Astrocyte of the spinal cord (primary cell): ENCODE data around the gene CNKSR3.
A peak's percentile ranks its signal among the peaks of the same experiment; 100 is the strongest.

Experiments
- DNase-seq: peaks from one replicate; pipeline ENCODE4 v3.0.0; 2011; ENCODE audit warnings: low read depth, low spot score
- H3K4me3 ChIP-seq: 2 replicates; pipeline ENCODE4 v1.5.1; 2011; ENCODE audit warnings: low read depth, mild to moderate bottlenecking, low read length, moderate library complexity
- in situ Hi-C: cut with HindIII; loops from 2 replicates; pipeline ENCODE4 v1.10.0; 2017; ENCODE audit warnings: low sequenced_read_pairs
- TF ChIP-seq, protein P1 (sequence below): IDR thresholded peaks from 2 replicates; pipeline ENCODE4 v1.5.1; 2012; ENCODE audit warnings: low read depth, mild to moderate bottlenecking, low read length, inconsistent platforms

Gene CNKSR3

DNA sequence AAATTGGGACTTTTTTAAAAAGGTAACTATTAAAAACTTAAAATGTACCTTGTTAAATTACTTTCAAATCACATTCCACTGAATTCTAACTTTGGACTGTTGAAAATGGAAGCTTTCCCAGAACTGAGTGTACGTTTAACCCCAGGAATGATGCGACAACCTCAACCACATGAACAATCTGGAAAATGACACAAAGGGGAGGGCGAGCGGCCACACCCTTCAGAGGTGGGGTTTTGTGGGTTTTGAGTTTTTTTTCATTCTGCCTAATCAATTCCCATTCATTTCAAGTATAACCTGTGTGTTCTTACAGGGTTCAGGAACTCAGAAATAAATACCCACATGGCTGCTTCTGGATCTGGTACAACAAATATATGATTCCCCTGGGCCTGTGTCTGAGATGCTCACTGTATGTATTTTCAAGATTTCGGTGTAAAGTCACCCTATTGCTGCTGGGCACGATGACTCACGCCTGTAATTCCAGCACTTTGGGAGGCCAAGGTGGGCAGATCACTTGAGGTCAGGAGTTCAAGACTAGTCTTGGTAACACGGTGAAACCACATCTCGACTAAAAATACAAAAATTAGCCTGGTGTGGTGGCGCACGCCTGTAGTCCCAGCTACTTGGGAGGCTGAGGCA lies 21.6 kb downstream of the CNKSR3 start:
- no peak overlapping the region for H3K4me3 ChIP-seq
- in situ Hi-C loops: no loop called here
- TF ChIP-seq, protein P1, sequence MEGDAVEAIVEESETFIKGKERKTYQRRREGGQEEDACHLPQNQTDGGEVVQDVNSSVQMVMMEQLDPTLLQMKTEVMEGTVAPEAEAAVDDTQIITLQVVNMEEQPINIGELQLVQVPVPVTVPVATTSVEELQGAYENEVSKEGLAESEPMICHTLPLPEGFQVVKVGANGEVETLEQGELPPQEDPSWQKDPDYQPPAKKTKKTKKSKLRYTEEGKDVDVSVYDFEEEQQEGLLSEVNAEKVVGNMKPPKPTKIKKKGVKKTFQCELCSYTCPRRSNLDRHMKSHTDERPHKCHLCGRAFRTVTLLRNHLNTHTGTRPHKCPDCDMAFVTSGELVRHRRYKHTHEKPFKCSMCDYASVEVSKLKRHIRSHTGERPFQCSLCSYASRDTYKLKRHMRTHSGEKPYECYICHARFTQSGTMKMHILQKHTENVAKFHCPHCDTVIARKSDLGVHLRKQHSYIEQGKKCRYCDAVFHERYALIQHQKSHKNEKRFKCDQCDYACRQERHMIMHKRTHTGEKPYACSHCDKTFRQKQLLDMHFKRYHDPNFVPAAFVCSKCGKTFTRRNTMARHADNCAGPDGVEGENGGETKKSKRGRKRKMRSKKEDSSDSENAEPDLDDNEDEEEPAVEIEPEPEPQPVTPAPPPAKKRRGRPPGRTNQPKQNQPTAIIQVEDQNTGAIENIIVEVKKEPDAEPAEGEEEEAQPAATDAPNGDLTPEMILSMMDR: no peak
- peak; percentile 85 for DNase-seq

DNA sequence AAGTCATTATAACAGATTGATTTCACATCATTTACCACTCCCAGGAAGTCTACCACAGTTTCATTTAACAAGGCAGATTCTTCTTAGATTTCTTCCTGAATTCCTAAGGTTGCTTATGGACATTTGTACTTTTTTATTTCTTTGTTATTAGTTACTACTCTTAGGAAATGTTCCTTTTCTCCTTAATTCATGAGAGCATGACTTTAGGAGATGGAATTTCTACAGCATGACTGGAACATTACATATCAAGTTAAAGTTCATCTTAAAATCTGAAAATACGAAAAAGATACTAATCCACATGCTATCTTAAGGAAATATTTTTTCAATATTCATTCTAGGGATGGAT lies 22.3 kb downstream of the CNKSR3 start:
- in situ Hi-C loops: no loop called here
- peak; percentile 53 for DNase-seq
- TF ChIP-seq, protein P1: no peak
- no peak overlapping the region for H3K4me3 ChIP-seq

DNA sequence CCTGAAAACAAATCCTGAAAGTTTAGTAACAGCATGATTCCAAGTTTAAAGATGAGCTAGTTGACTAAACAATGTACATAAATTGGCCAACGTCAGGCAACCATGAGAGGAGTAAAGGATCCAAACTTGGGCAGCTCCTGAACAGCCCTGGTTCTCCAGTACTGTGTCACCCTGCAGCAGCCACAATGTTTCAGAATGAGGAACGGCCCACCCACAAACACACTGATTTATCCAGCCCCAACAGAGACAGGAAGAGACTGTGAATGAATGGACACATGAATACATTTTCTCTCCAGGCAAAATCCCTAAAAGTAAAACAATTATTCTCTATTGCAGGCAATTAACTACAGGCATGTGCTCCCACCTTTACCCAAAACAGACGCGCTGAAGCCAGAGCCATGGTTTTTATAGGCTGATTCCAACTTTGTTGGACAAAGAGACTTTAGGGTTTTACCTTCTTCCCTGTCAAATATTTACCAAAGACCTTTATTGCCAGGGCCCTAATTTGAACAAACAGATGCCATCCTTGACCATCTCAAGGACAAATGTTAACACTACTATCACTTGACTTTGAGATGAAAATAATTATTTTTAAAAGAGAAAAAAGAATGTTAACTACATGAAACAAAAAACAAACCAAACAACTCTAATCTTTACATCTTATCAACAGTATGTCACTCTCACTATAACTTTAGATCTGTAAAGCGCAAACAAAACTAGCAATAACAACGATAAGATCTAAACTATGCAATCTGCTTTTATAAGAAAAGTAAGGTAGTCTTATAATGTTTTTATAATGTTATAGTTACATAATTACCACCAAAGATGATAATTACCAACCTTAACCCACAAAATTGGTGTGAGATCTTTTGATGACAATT lies 22.9 kb downstream of the CNKSR3 start:
- in situ Hi-C loops: no loop called here
- DNase-seq: peak; percentile 32
- no peak overlapping the region for H3K4me3 ChIP-seq
- TF ChIP-seq, protein P1: no peak

DNA sequence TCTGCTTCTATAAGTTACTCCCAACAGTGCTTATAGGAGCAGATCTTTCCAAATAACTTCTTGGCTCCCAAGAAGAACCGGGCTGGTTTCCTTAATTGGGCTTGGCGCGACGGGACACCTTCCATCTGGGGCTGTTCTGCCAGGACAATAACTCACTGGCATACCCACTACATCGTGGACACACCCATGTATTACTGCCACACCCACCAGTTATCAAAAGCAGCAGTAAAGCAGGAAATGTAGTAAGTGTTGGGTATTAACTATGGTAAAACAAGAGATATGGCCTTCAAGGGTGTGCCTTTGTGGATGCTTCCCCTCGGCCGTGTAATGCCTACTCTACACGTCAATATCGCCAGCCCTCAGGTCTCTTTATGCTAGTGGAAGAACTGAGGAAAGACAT lies 24.7 kb downstream of the CNKSR3 start:
- DNase-seq: no peak
- in situ Hi-C loops: no loop called here
- TF ChIP-seq, protein P1: no peak
- H3K4me3 ChIP-seq: no peak overlapping the region

DNA sequence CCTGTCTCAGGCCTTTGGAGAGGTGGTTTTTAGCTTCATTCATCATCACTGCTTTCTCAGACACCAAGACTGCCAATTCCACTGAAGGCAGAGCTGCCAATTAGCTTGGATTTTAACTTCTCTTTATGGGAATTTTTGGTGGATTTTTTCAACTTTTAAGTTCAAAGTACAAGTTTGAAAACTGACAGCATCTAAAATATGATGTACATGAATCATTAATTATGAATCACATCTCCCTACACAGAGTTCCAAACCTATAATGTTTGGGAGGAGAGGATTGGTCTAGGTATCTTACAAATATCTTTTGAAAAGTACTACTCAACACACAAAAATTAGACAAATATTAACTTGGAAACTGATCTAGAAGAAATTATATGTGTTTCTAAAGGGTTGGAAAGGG lies 25.5 kb downstream of the CNKSR3 start:
- in situ Hi-C loops: no loop called here
- TF ChIP-seq, protein P1: no peak
- H3K4me3 ChIP-seq: no peak overlapping the region
- no peak for DNase-seq

DNA sequence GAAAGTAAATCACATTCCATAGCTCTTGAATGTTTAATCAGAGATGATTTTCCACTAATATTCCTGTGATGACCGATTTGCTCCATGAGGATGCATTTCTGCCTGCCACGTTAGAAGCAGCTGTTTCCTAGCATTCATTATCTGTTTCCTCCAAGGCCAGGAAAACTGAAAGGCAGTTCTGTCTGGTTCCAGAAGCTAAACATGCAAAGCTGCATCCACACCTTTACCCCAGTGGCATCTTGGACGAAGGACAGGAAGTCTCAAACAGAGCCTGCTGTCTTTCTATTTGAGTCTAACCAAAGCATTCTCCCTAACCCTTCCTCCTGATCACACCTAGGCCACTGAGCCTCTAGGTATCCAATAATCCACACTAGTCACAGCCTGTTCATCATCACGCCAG lies 27.6 kb downstream of the CNKSR3 start:
- no peak for DNase-seq
- in situ Hi-C loops: no loop called here
- H3K4me3 ChIP-seq: no peak overlapping the region
- TF ChIP-seq, protein P1: no peak
